K562 (cell line): ENCODE data around the gene TP53I3.

Source experiments
- FOXK2 ChIP-seq, 2 experiments: fragments of 450-650 bp; IDR thresholded peaks in 1 of 2; conservative IDR thresholded peaks in 1 of 2; 2 replicates each; pipeline ENCODE4 v1.6.1; 2016; ENCODE audit warnings: low read depth in 2 of 2, mild to moderate bottlenecking in 1 of 2
- FOXM1 ChIP-seq, 2 experiments: fragments of 450-650 bp in 1 of 2; sonication (generic) in 1 of 2; formaldehyde crosslinking in 1 of 2; IDR thresholded peaks; 2 replicates each; pipeline versions ENCODE4 v1.6.1 to v1.9.0; 2017 to 2022; ENCODE audit warnings: low read depth in 2 of 2, mild to moderate bottlenecking in 2 of 2, missing genetic modification reagents in 1 of 2, moderate library complexity in 1 of 2
- TFE3 ChIP-seq: fragments of 450-650 bp; formaldehyde crosslinking; IDR thresholded peaks from 2 replicates; pipeline ENCODE4 v1.4.0; 2020; ENCODE audit warnings: mild to moderate bottlenecking, mixed read lengths

- TF ChIP-seq FOXK2 (conservative IDR thresholded peaks at IDR 0.05 in 1 of 2, IDR thresholded peaks at IDR 0.05 in 1 of 2; ENCODE audit: low read depth in 2 of 2) (peak in 1 of 2 experiments; percentile 56; a peak in 1 of 4 replicates), TFE3 (no peak), FOXM1 (IDR thresholded peaks at IDR 0.05; ENCODE audit: low read depth) (0 out of 2 replicates have a peak, but pooled peaks have one; percentile 44), FOXM1 (CRISPR knock-in tag; IDR thresholded peaks at IDR 0.05; ENCODE audit: low read depth) (no peak)
These were observed at the start of gene TP53I3 for GRCh38 chr2:24084386-24085199.
